CD4-positive, alpha-beta T cell (primary cell): ENCODE data around the gene CLK3. TPM values are rescaled to one million over a fixed set of nuclear protein-coding genes. Genes with fewer than 3 reads are reported as not detected.
A peak's percentile ranks its signal among the peaks of the same experiment; 100 is the strongest.

Experiments
- ATAC-seq: fragments of 200-7000 bp; cut with Tn5 transposase; one replicate; pipeline ENCODE4 v1.10.0; 2022; ENCODE audit warnings: mild to moderate bottlenecking; ENCODE audit not compliant: poor library complexity
- CTCF ChIA-PET: fragments of 350-600 bp; sonication (Branson Sonifier 250); formaldehyde crosslinking; loops from one replicate; lab custom pipeline; 2021; ENCODE audit warnings: antibody characterized with exemption, inconsistent platforms; lab: Charles Lee
- POLR2A ChIA-PET: fragments of 350-600 bp; sonication (Branson Sonifier 250); formaldehyde crosslinking; loops from one replicate; lab custom pipeline; 2021; ENCODE audit warnings: antibody characterized with exemption, inconsistent platforms; lab: Charles Lee
- DNase-seq, 14 experiments: peaks; one replicate each; pipeline ENCODE4 v3.0.0-alpha.2; 2013 to 2020; ENCODE audit warnings: mixed read lengths in 2 of 14
- H3K27ac ChIP-seq, 2 donors: one replicate each; pipeline versions ENCODE4 v1.5.1 to v1.7.0; 2013; ENCODE audit warnings: low read length in 2 of 2, low read depth in 1 of 2, mild to moderate bottlenecking in 1 of 2
- H3K27me3 ChIP-seq, 2 experiments: 1 replicate in 1 of 2; 2 replicates in 1 of 2; pipeline versions ENCODE4 v1.6.1 to v1.7.0; 2013; ENCODE audit warnings: low read length in 2 of 2, control low read depth in 1 of 2, mild to moderate bottlenecking in 1 of 2, moderate library complexity in 1 of 2; ENCODE audit not compliant: insufficient read depth in 2 of 2, control insufficient read depth in 1 of 2
- H3K36me3 ChIP-seq: one replicate; pipeline ENCODE4 v1.6.1; 2013; ENCODE audit warnings: low read length, control low read depth; ENCODE audit not compliant: insufficient read depth
- H3K4me1 ChIP-seq: one replicate; pipeline ENCODE4 v1.6.1; 2013; ENCODE audit warnings: low read length, control low read depth; ENCODE audit not compliant: insufficient read depth
- H3K4me3 ChIP-seq: one replicate; pipeline ENCODE4 v1.5.1; 2013; ENCODE audit warnings: mild to moderate bottlenecking, low read length, moderate library complexity
- H3K9me3 ChIP-seq, 2 experiments: 1 replicate in 1 of 2; 2 replicates in 1 of 2; pipeline versions ENCODE4 v1.6.1 to v1.7.0; 2013; ENCODE audit warnings: low read length in 2 of 2, mild to moderate bottlenecking in 2 of 2, control low read depth in 1 of 2, moderate library complexity in 1 of 2; ENCODE audit not compliant: control insufficient read depth in 1 of 2, insufficient read depth in 1 of 2
- H3K27ac Mint-ChIP-seq: one replicate; pipeline ENCODE4 v1.8.0; 2020; ENCODE audit warnings: mixed read lengths
- H3K27me3 Mint-ChIP-seq: one replicate; pipeline ENCODE4 v1.8.0; 2021; ENCODE audit warnings: mixed read lengths
- H3K36me3 Mint-ChIP-seq: one replicate; pipeline ENCODE4 v1.8.0; 2021; ENCODE audit warnings: low read depth, mixed read lengths
- H3K4me1 Mint-ChIP-seq: one replicate; pipeline ENCODE4 v1.8.0; 2021; ENCODE audit warnings: low read depth, mixed read lengths
- H3K4me3 Mint-ChIP-seq: one replicate; pipeline ENCODE4 v1.8.0; 2020; ENCODE audit warnings: mild to moderate bottlenecking, mixed read lengths
- H3K9me3 Mint-ChIP-seq: one replicate; pipeline ENCODE4 v1.8.0; 2020; ENCODE audit warnings: mixed read lengths
- CTCF ChIP-seq: fragments of 200-600 bp; IDR thresholded peaks from one replicate; pipeline ENCODE4 v1.8.0; 2022; ENCODE audit warnings: antibody characterized with exemption, mild to moderate bottlenecking
- intact Hi-C, 2 experiments: fragments of 100-400 bp; cut with DNase I in 1 of 2; cut with micrococcal nuclease in 1 of 2; formaldehyde crosslinking; loops; one replicate each; pipeline versions ENCODE4 v1.15.1 to v1.9.0; 2023 to 2025; cut with DNase I, micrococcal nuclease
- total RNA-seq, 174 experiments: library from RNA in 2 of 174; stranded (reverse) in 2 of 174; gene quantifications; one replicate each; pipeline ENCODE4 v1.2.3 and lab custom pipeline; 2021 to 2026

Gene CLK3
- total RNA-seq, 2 experiments from 2014 or later = 275 to 293 TPM

- Mint-ChIP-seq H3K27me3 (no peaks in the 10 kb centered on the region), H3K4me1 (peaks cover 8% of the 10 kb centered on the region), H3K4me3 (no peak overlapping the region), H3K36me3 (peaks cover 43% of the 10 kb centered on the region), H3K9me3 (no peaks in the 10 kb centered on the region), H3K27ac (no peak overlapping the region)
- TF ChIP-seq CTCF = no peak
- ChIA-PET POLR2A (interaction anchor here (0.5 kb wide), 1 partner anchor 813 kb away, joined by 4 read pairs; no protein-coding TSS in a partner anchor), CTCF (interaction anchor here (0.7 to 0.9 kb wide), 2 partner anchors 25 to 153 kb away, joined by 3 to 6 read pairs; no protein-coding TSS in a partner anchor)
- Histone ChIP-seq H3K27ac (no peak overlapping the region), H3K4me3 (no peak overlapping the region), H3K27me3 (no peaks in the 10 kb centered on the region), H3K4me1 (no peaks in the 10 kb centered on the region), H3K9me3 (no peaks in the 10 kb centered on the region), H3K36me3 (peaks cover 42% of the 10 kb centered on the region)
- ATAC-seq (no peak), DNase-seq (no peak)
- intact Hi-C loops = no loop called here
These were observed 30.8 kb downstream of the CLK3 start for GRCh38 chr15:74646480-74646879.

- TF ChIP-seq CTCF = no peak
- Histone ChIP-seq H3K9me3 (no peaks in the 10 kb centered on the region), H3K27me3 (no peaks in the 10 kb centered on the region), H3K4me3 (no peak overlapping the region), H3K27ac (no peak overlapping the region), H3K36me3 (peaks cover 37% of the 10 kb centered on the region), H3K4me1 (no peaks in the 10 kb centered on the region)
- no peaks in the 10 kb centered on the region for H3K27me3 Mint-ChIP-seq
- ATAC-seq = no peak
- intact Hi-C loops = no loop called here
- no peak for DNase-seq
- no peak overlapping the region for H3K4me3 Mint-ChIP-seq
- peak overlapping the region; percentile 42 for H3K27ac Mint-ChIP-seq
- no peaks in the 10 kb centered on the region for H3K9me3 Mint-ChIP-seq
- peaks cover 43% of the 10 kb centered on the region for H3K36me3 Mint-ChIP-seq
- ChIA-PET CTCF (no interaction called here), POLR2A (no interaction called here)
- peaks cover 15% of the 10 kb centered on the region for H3K4me1 Mint-ChIP-seq
These were observed 32.6 kb downstream of the CLK3 start for GRCh38 chr15:74648051-74648842.

GRCh38 chr15:74651242-74651741 lies 35.7 kb downstream of the CLK3 start:
- Mint-ChIP-seq H3K27me3 (no peaks in the 10 kb centered on the region), H3K36me3 (peaks cover 59% of the 10 kb centered on the region), H3K4me1 (peaks cover 18% of the 10 kb centered on the region), H3K27ac (no peak overlapping the region), H3K9me3 (no peaks in the 10 kb centered on the region), H3K4me3 (no peak overlapping the region)
- Histone ChIP-seq H3K4me3 (no peak overlapping the region), H3K4me1 (no peaks in the 10 kb centered on the region), H3K27ac (no peak overlapping the region), H3K9me3 (no peaks in the 10 kb centered on the region), H3K27me3 (no peaks in the 10 kb centered on the region), H3K36me3 (peaks cover 46% of the 10 kb centered on the region)
- ATAC-seq (no peak), DNase-seq (no peak)
- ChIA-PET CTCF (no interaction called here), POLR2A (no interaction called here)
- TF ChIP-seq CTCF = no peak
- intact Hi-C loops = no loop called here
